Measurements from ENCODE around the gene KCND2. TPM values are rescaled to one million over a fixed set of nuclear protein-coding genes. Genes with fewer than 3 reads are reported as not detected.

Gene KCND2
- total RNA-seq, 2 donors from 2014 or later, result 0.11 to 0.12 TPM

DNA sequence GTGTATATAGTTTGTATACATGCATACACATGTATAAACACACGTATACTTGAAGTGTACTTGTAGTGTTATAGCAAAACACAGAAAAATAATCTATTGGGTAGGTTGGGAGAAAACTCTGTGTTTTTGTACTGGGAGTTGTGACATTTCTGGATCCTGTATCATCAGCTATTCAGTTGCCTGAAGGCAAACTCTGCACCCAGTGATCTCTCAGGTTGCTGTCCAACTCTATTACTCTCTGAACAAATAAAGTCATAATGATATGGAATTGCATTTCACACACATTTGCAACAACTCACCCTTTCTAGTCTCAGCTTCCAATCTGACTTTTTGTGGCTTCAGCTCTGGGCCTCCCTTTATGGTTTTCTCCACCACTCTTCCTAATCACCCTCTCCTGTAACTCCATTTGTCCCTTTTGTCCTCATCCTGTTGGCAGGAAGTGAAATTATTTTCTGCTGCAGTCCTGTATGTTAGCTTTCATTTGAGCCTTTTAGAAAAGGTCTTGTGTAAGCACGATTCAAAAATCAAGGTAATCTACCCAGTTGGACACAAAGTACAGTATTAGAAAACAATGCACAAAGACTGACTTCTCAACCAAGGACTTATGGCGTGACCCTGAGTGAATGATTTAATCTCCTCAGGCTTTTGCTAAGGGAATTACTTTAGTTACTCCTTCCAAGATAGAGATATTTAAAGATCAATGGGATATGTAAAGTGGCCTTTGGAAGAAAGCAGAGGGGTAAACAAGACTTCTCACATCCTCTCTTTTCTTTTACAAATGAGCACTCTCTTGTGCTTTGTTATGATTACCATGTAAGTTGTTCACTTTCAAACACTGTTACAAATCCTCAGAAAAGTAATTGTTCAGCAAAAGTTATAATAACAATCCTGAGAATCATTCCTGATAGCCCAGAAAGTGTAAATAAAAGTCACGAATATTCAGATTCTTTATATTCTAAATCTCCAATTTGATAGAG is 249.1 kb downstream of the KCND2 start:
- TF ChIP-seq, protein P1, sequence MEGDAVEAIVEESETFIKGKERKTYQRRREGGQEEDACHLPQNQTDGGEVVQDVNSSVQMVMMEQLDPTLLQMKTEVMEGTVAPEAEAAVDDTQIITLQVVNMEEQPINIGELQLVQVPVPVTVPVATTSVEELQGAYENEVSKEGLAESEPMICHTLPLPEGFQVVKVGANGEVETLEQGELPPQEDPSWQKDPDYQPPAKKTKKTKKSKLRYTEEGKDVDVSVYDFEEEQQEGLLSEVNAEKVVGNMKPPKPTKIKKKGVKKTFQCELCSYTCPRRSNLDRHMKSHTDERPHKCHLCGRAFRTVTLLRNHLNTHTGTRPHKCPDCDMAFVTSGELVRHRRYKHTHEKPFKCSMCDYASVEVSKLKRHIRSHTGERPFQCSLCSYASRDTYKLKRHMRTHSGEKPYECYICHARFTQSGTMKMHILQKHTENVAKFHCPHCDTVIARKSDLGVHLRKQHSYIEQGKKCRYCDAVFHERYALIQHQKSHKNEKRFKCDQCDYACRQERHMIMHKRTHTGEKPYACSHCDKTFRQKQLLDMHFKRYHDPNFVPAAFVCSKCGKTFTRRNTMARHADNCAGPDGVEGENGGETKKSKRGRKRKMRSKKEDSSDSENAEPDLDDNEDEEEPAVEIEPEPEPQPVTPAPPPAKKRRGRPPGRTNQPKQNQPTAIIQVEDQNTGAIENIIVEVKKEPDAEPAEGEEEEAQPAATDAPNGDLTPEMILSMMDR (IDR thresholded peaks at IDR 0.05), result no peak
- Histone ChIP-seq H3K4me1 (no peaks in the 10 kb centered on the region), H3K27me3 (no peaks in the 10 kb centered on the region), H3K4me3 (no peak overlapping the region), H3K9me3 (no peaks in the 10 kb centered on the region), H3K36me3 (no peaks in the 10 kb centered on the region), H3K27ac (no peak overlapping the region)
- DNase-seq (ENCODE audit: low spot score), result no peak

DNA sequence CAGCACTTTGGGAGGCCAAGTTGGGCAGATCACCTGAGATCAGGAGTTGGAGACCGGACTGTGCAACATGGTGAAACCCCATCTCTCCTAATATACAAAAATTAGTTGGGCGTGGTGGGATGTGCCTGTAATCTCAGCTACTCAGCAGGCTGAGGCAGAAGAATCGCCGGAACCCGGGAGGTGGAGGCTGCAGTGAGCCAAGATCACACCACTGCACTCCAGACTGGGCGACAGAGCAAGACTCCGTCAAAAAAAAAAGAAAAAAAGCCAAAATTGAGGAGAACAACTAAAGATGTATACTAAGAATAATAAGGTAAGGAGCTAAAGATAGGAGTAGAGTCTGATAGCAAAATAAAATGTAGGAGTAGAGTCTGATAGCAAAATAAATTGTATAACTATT is 251.0 kb downstream of the KCND2 start:
- DNase-seq (ENCODE audit: low spot score), result no peak
- Histone ChIP-seq H3K27me3 (no peaks in the 10 kb centered on the region), H3K27ac (no peak overlapping the region), H3K4me3 (no peak overlapping the region), H3K4me1 (no peaks in the 10 kb centered on the region), H3K9me3 (no peaks in the 10 kb centered on the region), H3K36me3 (no peaks in the 10 kb centered on the region)
- TF ChIP-seq, protein P1 (IDR thresholded peaks at IDR 0.05), result no peak

DNA sequence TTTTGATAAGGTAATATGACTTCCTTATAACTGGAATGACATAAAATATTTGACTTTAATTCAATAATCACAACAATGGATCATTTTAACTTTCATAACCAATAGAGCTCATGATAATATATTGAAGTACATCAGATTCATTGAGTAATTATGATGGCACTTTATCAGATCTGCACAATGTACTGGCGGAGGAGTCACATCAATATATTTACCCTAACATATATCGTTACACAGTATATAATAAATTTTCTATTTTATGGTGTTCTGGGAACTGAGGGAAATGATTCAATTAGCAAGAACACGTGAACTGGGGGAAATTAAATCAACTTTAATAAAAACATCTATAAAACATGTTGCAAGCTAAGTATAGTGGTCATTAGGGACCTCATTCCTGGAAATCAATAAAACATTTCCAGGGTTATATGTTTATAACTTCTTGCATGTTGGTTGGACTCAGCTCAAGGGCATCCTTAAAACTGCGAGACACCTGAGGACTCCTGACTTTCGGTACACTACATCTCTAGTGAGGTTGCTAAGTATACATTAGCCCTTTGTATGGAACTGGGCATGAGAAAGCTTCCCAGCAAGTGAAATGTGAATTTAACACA is 254.0 kb downstream of the KCND2 start:
- DNase-seq (ENCODE audit: low spot score), result no peak
- Histone ChIP-seq H3K4me1 (no peaks in the 10 kb centered on the region), H3K27me3 (no peaks in the 10 kb centered on the region), H3K36me3 (no peaks in the 10 kb centered on the region), H3K4me3 (no peak overlapping the region), H3K27ac (no peak overlapping the region), H3K9me3 (no peaks in the 10 kb centered on the region)
- TF ChIP-seq, protein P1 (IDR thresholded peaks at IDR 0.05), result no peak

DNA sequence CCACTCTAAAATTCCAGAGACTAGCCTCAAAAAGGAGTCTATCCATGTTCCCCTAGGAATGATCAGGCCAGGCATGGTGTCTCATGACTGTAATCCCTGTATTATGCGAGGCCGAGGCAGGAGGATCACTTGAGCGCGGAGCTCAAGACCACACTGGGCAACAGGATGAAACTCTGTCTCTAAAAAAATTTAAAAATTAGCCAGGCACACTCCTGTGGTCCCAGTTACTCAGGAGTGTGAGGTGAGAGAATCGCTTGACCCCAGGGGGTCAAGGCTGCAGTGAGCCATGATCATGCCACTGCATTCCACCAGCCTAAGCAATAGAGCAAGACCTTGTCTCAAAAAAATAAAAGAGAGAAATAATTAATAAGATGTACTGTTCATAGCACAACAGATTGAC is 256.8 kb downstream of the KCND2 start:
- no peaks in the 10 kb centered on the region for H3K36me3 ChIP-seq
- H3K9me3 ChIP-seq, result no peaks in the 10 kb centered on the region
- H3K27me3 ChIP-seq, result no peaks in the 10 kb centered on the region
- no peak overlapping the region for H3K27ac ChIP-seq
- no peak overlapping the region for H3K4me3 ChIP-seq
- no peaks in the 10 kb centered on the region for H3K4me1 ChIP-seq
- TF ChIP-seq, protein P1 (IDR thresholded peaks at IDR 0.05), result no peak
- DNase-seq (ENCODE audit: low spot score), result no peak

DNA sequence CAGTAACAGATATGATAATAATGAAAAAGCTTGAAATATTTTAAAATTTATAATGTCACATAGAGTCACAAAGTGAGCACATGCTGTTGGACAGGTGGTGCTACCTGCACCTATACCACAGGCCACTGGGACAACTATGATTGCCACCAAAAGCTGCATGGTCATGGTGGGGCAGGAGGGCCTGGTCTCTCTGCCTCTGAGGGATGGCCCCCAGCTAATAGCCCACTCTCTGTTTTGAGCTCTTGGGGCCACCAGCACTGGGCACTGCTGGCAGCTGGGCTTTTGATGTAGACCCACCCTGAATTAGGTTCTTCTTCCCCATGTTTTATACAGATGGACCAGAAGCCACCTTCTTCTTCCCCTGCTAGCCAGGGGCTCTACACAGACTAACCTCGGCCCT is 265.4 kb downstream of the KCND2 start:
- DNase-seq (ENCODE audit: low spot score), result no peak
- TF ChIP-seq, protein P1 (IDR thresholded peaks at IDR 0.05), result no peak

More for the DNA sequence above, 265.4 kb downstream of the KCND2 start:
- Histone ChIP-seq H3K27ac (no peak overlapping the region), H3K27me3 (no peaks in the 10 kb centered on the region), H3K36me3 (no peaks in the 10 kb centered on the region), H3K4me1 (no peaks in the 10 kb centered on the region), H3K9me3 (peaks cover 0 to 6% of the 10 kb centered on the region in 2 donors), H3K4me3 (no peak overlapping the region)

Measured in right atrium auricular region (tissue), 2 donors.